Inflammatory macrophage treated with lipopolysaccharide for 1 hour (primary cell): ENCODE results near the gene KLRC4.
"Not testable (repeated sequence)": the region's sequence is repeated elsewhere in the genome, so short reads cannot be mapped to it uniquely, and the experiment has no call there.

Experiments
- DNase-seq, 2 donors: peaks; one replicate each; pipeline ENCODE4 v3.0.0-alpha.2; 2020 to 2022

The KLRC4 gene

DNA sequence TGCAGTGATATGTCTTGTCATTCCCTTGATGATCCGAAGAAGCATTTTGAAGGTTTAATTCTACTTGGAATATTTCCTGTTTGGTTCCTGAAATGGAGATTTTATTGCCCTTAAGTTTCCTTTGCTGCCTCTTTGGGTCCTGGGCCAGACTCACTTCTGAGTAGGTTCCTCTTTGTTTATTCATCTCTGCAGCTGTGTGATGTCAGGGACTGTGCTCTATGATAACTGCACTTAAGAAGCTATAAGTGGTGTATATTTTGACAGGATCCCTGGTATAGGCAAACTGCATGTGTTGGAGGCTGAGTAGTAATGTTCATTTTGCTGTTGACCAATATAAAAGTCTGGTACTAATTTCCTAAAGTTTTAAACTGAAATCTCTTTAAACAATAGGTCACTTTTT, at the start of gene KLRC4:
KLRC4 (minus strand) TSS at position 366 of the 400 bp plus-strand sequence; CDS start at position 184, 182 bp downstream.
- DNase-seq, result peak; percentile 3 to 14

- DNase-seq, result no peak
Measured at GRCh38 chr12:10457760-10458159, 48.2 kb upstream of the KLRC4 start.

- DNase-seq, result no peak
Measured at GRCh38 chr12:10456856-10457255, 47.3 kb upstream of the KLRC4 start.

- DNase-seq, result no peak
Measured at GRCh38 chr12:10455766-10456165, 46.2 kb upstream of the KLRC4 start.

- DNase-seq, result no peak
Measured at GRCh38 chr12:10454531-10454930, 45.0 kb upstream of the KLRC4 start.

- no peak for DNase-seq
Measured at GRCh38 chr12:10453156-10453555, 43.6 kb upstream of the KLRC4 start, which contains the start of gene KLRC1. TSS of gene KLRC1 (minus strand) at chr12:10453377. CDS start at chr12:10451156, 2,221 bp downstream.

DNA sequence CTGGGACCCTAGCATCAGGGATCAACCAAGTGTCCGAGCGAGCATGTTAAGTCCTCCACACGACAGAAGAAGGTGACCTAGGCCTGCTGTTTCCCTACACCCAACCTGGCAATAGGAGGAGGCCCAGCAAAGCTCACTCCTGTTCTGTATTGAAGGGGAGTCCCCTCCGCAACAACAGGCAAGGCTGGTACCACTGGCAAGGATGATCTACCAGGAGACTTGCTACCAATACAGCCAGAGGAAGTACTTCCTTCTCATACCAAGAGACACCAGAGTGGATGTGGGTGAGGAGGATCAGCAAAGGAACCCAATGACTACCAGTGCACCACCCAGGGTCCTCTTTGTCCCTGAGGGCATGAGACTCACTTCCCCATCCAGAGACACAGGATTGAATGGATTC, 38.7 kb upstream of the KLRC4 start:
- no peak for DNase-seq

- not testable (repeated sequence) for DNase-seq
Measured at GRCh38 chr12:10446052-10446451, 36.5 kb upstream of the KLRC4 start.

DNA sequence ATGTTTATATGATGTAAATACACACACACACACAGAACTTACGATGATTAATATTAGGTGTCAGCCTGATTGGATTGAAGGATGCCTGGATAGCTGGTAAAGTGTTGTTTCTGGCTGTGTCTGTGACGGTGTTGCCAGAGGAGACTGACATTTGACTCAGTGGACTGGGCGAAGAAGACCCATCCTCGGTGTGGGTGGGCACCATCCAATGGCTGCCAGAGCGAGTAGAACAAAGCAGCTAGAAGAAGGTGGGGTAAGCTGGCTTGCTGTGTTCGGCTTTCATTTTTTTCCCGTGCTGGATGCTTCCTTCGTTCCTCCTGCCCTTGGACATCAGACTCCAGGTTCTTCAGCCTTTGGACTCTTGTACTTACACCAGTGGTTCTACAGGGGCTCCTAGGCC, 31.6 kb upstream of the KLRC4 start:
- not testable (repeated sequence) for DNase-seq

GRCh38 chr12:10439608-10440274, 30.2 kb upstream of the KLRC4 start:
- DNase-seq, result not testable (repeated sequence)

- not testable (repeated sequence) for DNase-seq
Measured at GRCh38 chr12:10437601-10438000, 28.0 kb upstream of the KLRC4 start.

DNA sequence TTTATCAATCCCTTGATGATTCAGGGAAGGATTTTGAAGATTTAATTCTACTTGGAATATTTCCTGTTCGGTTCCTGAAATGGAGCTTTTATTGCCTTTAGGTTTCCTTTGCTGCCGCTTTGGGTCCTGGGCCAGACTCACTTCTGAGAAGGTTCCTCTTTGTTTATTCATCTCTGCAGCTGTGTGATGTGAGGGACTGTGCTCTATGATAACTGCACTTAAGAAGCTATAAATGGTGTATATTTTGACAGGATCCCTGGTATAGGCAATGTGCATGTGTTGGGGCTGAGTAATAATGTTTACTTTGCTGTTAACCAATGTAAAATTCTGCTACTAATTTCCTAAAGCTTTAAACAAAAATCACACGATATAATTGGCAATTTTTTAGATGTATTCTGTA, 26.3 kb upstream of the KLRC4 start, which contains the start of gene KLRC2:
KLRC2 (minus strand) TSS at position 195 of the 400 bp plus-strand sequence; CDS start at position 171, 24 bp downstream.
- DNase-seq, result not testable (repeated sequence)

DNA sequence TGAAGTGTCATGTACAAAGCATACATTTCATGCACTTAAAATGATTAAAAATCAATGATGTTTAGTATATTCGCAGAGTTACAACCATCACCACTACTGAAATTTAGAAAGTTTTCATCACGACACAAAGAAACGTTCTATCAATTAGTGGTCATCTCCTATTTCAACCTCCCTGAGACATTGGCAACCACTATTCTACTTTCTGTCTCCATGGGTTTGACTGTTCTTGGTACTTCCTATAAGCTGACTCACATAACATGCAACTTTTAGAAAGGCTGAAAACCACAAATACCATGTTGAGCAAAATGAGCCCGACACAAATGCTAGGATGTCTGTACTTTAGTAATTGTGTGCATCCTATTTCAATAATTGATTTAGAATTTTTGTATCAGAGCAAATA, 21.1 kb upstream of the KLRC4 start:
- not testable (repeated sequence) for DNase-seq

- not testable (repeated sequence) for DNase-seq
Measured at GRCh38 chr12:10425938-10426337, 16.4 kb upstream of the KLRC4 start.

DNA sequence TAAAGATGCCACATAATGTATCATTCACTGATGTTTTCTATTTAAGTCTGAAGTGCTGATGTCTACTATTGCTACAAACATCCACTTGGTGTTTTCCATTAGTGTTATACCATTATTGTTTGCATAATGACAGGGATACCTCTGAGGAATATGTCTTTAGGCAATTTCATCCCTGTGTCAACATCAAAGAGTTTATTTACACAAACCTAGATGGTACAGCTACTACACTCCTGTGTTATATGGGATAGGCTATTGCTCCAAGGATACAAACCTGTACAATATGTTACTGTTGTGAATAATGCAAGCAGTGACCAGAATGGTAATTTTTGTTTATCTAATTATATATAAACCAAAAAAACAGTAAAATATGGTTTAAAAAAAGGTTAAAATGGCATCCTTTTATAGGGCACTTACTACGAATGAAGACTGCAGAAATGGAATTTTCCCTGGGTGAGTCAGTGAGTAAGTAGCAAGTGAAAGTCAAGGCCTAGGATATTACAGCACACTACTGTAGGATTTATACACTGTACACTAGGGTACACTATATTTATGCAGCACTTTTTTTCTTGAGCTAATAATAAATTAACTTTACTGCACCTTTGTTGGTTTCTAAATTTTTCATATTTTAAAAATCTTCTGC, 14.8 kb upstream of the KLRC4 start:
- not testable (repeated sequence) for DNase-seq

DNA sequence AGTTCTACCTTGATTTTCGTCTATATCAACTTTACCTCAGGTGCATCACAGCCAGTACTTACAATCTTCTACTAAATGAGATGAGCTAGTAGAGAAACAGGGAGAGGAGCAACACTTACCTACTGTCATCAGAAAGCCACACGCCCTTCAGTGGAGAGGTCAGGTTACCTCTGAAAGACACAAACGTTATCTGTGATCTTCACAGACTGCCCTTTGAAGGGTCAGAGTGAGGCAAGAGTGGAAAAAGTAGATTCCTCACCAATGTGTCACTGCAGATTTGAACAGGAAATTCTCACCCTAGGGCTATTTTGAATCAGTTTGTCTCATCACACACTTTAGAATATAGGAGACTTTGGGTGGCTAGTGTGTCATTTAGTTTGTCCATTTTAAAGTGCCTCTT, 12.6 kb upstream of the KLRC4 start:
- not testable (repeated sequence) for DNase-seq

DNA sequence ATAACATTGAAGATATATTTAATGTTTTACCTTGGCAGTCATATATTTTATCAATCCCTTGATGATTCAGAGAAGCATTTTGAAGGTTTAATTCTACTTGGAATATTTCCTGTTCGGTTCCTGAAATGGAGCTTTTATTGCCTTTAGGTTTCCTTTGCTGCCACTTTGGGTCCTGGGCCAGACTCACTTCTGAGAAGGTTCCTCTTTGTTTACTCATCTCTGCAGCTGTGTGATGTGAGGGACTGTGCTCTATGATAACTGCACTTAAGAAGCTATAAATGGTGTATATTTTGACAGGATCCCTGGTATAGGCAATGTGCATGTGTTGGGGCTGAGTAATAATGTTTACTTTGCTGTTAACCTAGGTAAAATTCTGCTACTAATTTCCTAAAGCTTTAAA, 10.8 kb upstream of the KLRC4 start, which contains the start of gene KLRC3:
KLRC3 (minus strand) TSS at position 262 of the 400 bp plus-strand sequence; CDS start at position 217, 45 bp downstream.
- not testable (repeated sequence) for DNase-seq

- DNase-seq, result no peak
Measured at GRCh38 chr12:10408842-10409241, 715 bp downstream of the KLRC4 start.

DNA sequence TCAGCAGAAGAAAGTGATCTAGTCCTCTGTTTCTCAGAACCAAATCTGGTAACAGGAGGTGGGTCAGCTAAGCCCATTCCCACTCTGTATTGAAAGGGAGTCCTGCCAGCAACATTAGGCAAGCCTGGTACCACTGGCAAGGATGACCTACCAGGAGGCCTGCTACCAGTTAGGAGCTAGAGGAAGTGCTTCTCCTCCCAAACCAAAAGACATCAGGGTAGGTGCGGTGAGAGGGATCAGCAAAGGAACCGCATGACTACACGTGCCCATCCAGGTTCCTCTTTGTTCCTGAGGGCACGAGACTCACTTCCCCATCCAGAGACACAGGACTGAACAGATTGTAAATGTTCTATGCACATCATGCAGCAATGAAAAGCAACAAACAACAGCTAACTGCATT, 2.8 kb downstream of the KLRC4 start:
- DNase-seq, result peak; percentile 22 to 25

DNA sequence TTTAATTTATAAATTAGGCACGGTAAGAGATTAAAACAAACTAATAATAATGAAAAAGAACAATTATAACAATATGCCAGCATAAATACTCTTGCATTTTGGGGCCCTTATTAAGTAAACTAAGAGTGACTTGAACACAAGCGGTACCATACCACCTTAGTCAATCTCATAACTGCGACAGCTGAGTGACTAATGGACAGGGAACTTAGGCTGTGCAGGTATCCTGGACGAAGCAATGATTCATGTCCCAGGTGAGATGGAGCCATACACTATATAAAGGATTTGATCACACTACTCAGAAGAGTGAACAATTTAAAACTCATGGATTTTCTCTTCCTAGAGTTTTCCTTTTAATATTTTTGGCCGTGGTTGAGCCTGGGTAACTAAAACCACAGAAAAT, 4.3 kb downstream of the KLRC4 start:
- no peak for DNase-seq

- no peak for DNase-seq
Measured at GRCh38 chr12:10404798-10405197, 4.8 kb downstream of the KLRC4 start.

DNA sequence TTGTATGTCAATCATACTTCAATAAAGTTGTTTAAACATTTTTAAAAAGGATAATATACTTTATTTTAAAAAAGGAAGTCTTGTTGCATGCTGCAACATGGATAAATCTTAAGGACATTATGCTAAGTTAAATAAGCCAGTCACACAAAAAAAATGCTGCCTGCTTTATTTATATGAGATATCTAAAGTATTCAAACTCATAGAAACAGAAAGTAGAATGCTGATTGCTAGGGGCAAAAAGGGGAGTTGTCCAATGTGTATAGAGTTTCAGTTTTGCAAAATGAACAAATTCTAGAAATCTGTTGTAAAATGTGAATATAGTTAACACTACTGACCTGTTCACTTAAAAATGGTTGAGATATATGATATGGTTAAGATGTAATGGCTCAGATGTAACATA, 8.7 kb downstream of the KLRC4 start:
- no peak for DNase-seq

- DNase-seq, result no peak
Measured at GRCh38 chr12:10398168-10398567, 11.4 kb downstream of the KLRC4 start.

DNA sequence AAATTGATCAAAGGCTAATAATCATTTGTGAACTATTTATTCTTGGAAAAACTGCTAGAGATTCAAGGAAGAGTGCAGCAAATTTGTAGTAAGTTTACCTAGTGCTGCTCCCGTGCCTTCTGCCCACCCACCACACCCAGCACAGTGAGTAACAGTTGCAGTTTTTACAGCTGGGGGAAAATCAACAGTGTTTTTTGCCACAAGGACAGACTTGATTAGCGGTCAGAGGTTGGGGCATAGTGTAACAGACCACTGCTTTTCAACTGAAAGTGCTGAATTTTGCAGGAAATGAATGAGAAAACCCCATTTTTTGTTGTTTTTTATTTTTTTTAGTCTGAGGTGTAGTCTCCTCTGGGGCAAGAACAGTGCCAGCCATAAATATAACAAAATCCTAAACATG, 12.3 kb downstream of the KLRC4 start:
- no peak for DNase-seq
